ENCODE results near the gene NSD1.
A peak's percentile ranks its signal among the peaks of the same experiment; 100 is the strongest.

Gene NSD1

GRCh38 chr5:177113566-177114424, 19.8 kb upstream of the NSD1 start:
- no peak overlapping the region for H3K27ac ChIP-seq (ENCODE audit: low read depth, low read length)
- H3K9me3 ChIP-seq (ENCODE audit: control insufficient read depth, insufficient read depth, low read length) = no peaks in the 10 kb centered on the region
- peaks cover 5% of the 10 kb centered on the region; the same call in 1 of the 2 replicates for H3K27me3 ChIP-seq (ENCODE audit: control insufficient read depth, insufficient read depth, low read length)
- H3K4me3 ChIP-seq (ENCODE audit: low read depth, low read length) = no peak overlapping the region
- no peaks in the 10 kb centered on the region for H3K4me1 ChIP-seq (ENCODE audit: control insufficient read depth, insufficient read depth, low read length)
- no peaks in the 10 kb centered on the region for H3K36me3 ChIP-seq (ENCODE audit: control insufficient read depth, insufficient read depth, low read length)
- H3K9ac ChIP-seq (ENCODE audit: low read depth, low read length) = no peak overlapping the region

GRCh38 chr5:177116631-177117373, 16.8 kb upstream of the NSD1 start:
- Histone ChIP-seq H3K36me3 (ENCODE audit: control insufficient read depth, insufficient read depth, low read length) (no peaks in the 10 kb centered on the region), H3K4me3 (ENCODE audit: low read depth, low read length) (no peak overlapping the region), H3K27me3 (ENCODE audit: control insufficient read depth, insufficient read depth, low read length) (peaks cover 5% of the 10 kb centered on the region; the same call in 1 of the 2 replicates), H3K9me3 (ENCODE audit: control insufficient read depth, insufficient read depth, low read length) (no peaks in the 10 kb centered on the region), H3K4me1 (ENCODE audit: control insufficient read depth, insufficient read depth, low read length) (no peaks in the 10 kb centered on the region), H3K9ac (ENCODE audit: low read depth, low read length) (peak overlapping the region; percentile 5; the same call in 1 of the 2 replicates), H3K27ac (ENCODE audit: low read depth, low read length) (no peak overlapping the region)

GRCh38 chr5:177117441-177118045, 16.0 kb upstream of the NSD1 start:
- no peaks in the 10 kb centered on the region for H3K4me1 ChIP-seq (ENCODE audit: control insufficient read depth, insufficient read depth, low read length)

GRCh38 chr5:177122566-177122965, 11.0 kb upstream of the NSD1 start:
- Histone ChIP-seq H3K4me1 (ENCODE audit: control insufficient read depth, insufficient read depth, low read length) (peaks cover 2% of the 10 kb centered on the region; the same call in 1 of the 2 replicates), H3K27ac (ENCODE audit: low read depth, low read length) (no peak overlapping the region), H3K4me3 (ENCODE audit: low read depth, low read length) (no peak overlapping the region), H3K9ac (ENCODE audit: low read depth, low read length) (no peak overlapping the region), H3K27me3 (ENCODE audit: control insufficient read depth, insufficient read depth, low read length) (no peaks in the 10 kb centered on the region), H3K9me3 (ENCODE audit: control insufficient read depth, insufficient read depth, low read length) (no peaks in the 10 kb centered on the region), H3K36me3 (ENCODE audit: control insufficient read depth, insufficient read depth, low read length) (no peaks in the 10 kb centered on the region)

More at GRCh38 chr5:177117441-177118045, 16.0 kb upstream of the NSD1 start:
- no peak overlapping the region for H3K4me3 ChIP-seq (ENCODE audit: low read depth, low read length)
- H3K27me3 ChIP-seq (ENCODE audit: control insufficient read depth, insufficient read depth, low read length) = peaks cover 5% of the 10 kb centered on the region; the same call in 1 of the 2 replicates
- H3K36me3 ChIP-seq (ENCODE audit: control insufficient read depth, insufficient read depth, low read length) = no peaks in the 10 kb centered on the region
- H3K9me3 ChIP-seq (ENCODE audit: control insufficient read depth, insufficient read depth, low read length) = no peaks in the 10 kb centered on the region
- H3K9ac ChIP-seq (ENCODE audit: low read depth, low read length) = no peak overlapping the region
- no peak overlapping the region for H3K27ac ChIP-seq (ENCODE audit: low read depth, low read length)

- H3K27ac ChIP-seq (ENCODE audit: low read depth, low read length) = no peak overlapping the region
- H3K4me1 ChIP-seq (ENCODE audit: control insufficient read depth, insufficient read depth, low read length) = peaks cover 2% of the 10 kb centered on the region; the same call in 1 of the 2 replicates
- no peaks in the 10 kb centered on the region for H3K36me3 ChIP-seq (ENCODE audit: control insufficient read depth, insufficient read depth, low read length)
- H3K9me3 ChIP-seq (ENCODE audit: control insufficient read depth, insufficient read depth, low read length) = no peaks in the 10 kb centered on the region
- no peak overlapping the region for H3K4me3 ChIP-seq (ENCODE audit: low read depth, low read length)
- H3K27me3 ChIP-seq (ENCODE audit: control insufficient read depth, insufficient read depth, low read length) = no peaks in the 10 kb centered on the region
- H3K9ac ChIP-seq (ENCODE audit: low read depth, low read length) = no peak overlapping the region
Measured at GRCh38 chr5:177123789-177124485, 9.6 kb upstream of the NSD1 start.

GRCh38 chr5:177124486-177124991, 9.0 kb upstream of the NSD1 start:
- Histone ChIP-seq H3K9me3 (ENCODE audit: control insufficient read depth, insufficient read depth, low read length) (no peaks in the 10 kb centered on the region), H3K36me3 (ENCODE audit: control insufficient read depth, insufficient read depth, low read length) (no peaks in the 10 kb centered on the region), H3K27me3 (ENCODE audit: control insufficient read depth, insufficient read depth, low read length) (no peaks in the 10 kb centered on the region), H3K27ac (ENCODE audit: low read depth, low read length) (no peak overlapping the region), H3K4me3 (ENCODE audit: low read depth, low read length) (no peak overlapping the region), H3K4me1 (ENCODE audit: control insufficient read depth, insufficient read depth, low read length) (peaks cover 2% of the 10 kb centered on the region; the same call in 1 of the 2 replicates), H3K9ac (ENCODE audit: low read depth, low read length) (no peak overlapping the region)

- H3K9ac ChIP-seq (ENCODE audit: low read depth, low read length) = no peak overlapping the region
- H3K4me3 ChIP-seq (ENCODE audit: low read depth, low read length) = no peak overlapping the region
- H3K36me3 ChIP-seq (ENCODE audit: control insufficient read depth, insufficient read depth, low read length) = no peaks in the 10 kb centered on the region
- H3K27me3 ChIP-seq (ENCODE audit: control insufficient read depth, insufficient read depth, low read length) = no peaks in the 10 kb centered on the region
- no peak overlapping the region for H3K27ac ChIP-seq (ENCODE audit: low read depth, low read length)
- H3K9me3 ChIP-seq (ENCODE audit: control insufficient read depth, insufficient read depth, low read length) = no peaks in the 10 kb centered on the region
- peaks cover 12% of the 10 kb centered on the region for H3K4me1 ChIP-seq (ENCODE audit: control insufficient read depth, insufficient read depth, low read length)
Measured at GRCh38 chr5:177126771-177127170, 6.8 kb upstream of the NSD1 start.

- Histone ChIP-seq H3K9me3 (ENCODE audit: control insufficient read depth, insufficient read depth, low read length) (no peaks in the 10 kb centered on the region), H3K27me3 (ENCODE audit: control insufficient read depth, insufficient read depth, low read length) (no peaks in the 10 kb centered on the region), H3K4me1 (ENCODE audit: control insufficient read depth, insufficient read depth, low read length) (peaks cover 12% of the 10 kb centered on the region), H3K9ac (ENCODE audit: low read depth, low read length) (no peak overlapping the region), H3K36me3 (ENCODE audit: control insufficient read depth, insufficient read depth, low read length) (no peaks in the 10 kb centered on the region), H3K27ac (ENCODE audit: low read depth, low read length) (no peak overlapping the region), H3K4me3 (ENCODE audit: low read depth, low read length) (no peak overlapping the region)
Measured at GRCh38 chr5:177128551-177128981, 5.0 kb upstream of the NSD1 start.

- Histone ChIP-seq H3K4me1 (ENCODE audit: control insufficient read depth, insufficient read depth, low read length) (peaks cover 19% of the 10 kb centered on the region), H3K9ac (ENCODE audit: low read depth, low read length) (no peak overlapping the region)
Measured at GRCh38 chr5:177130211-177131018, 3.2 kb upstream of the NSD1 start.

GRCh38 chr5:177131019-177131320, 2.6 kb upstream of the NSD1 start:
- H3K4me3 ChIP-seq (ENCODE audit: low read depth, low read length) = 0 out of 2 replicates have a peak overlapping the region, but pooled peaks have one; percentile 76
- peaks cover 25% of the 10 kb centered on the region for H3K4me1 ChIP-seq (ENCODE audit: control insufficient read depth, insufficient read depth, low read length)
- H3K9ac ChIP-seq (ENCODE audit: low read depth, low read length) = peak overlapping the region; percentile 94; the same call in 1 of the 2 replicates
- no peaks in the 10 kb centered on the region for H3K9me3 ChIP-seq (ENCODE audit: control insufficient read depth, insufficient read depth, low read length)
- no peak overlapping the region for H3K27ac ChIP-seq (ENCODE audit: low read depth, low read length)
- peaks cover 12% of the 10 kb centered on the region for H3K36me3 ChIP-seq (ENCODE audit: control insufficient read depth, insufficient read depth, low read length)
- H3K27me3 ChIP-seq (ENCODE audit: control insufficient read depth, insufficient read depth, low read length) = no peaks in the 10 kb centered on the region

More at GRCh38 chr5:177130211-177131018, 3.2 kb upstream of the NSD1 start:
- no peaks in the 10 kb centered on the region for H3K9me3 ChIP-seq (ENCODE audit: control insufficient read depth, insufficient read depth, low read length)
- peaks cover 7% of the 10 kb centered on the region for H3K36me3 ChIP-seq (ENCODE audit: control insufficient read depth, insufficient read depth, low read length)
- no peak overlapping the region for H3K27ac ChIP-seq (ENCODE audit: low read depth, low read length)
- no peak overlapping the region for H3K4me3 ChIP-seq (ENCODE audit: low read depth, low read length)
- H3K27me3 ChIP-seq (ENCODE audit: control insufficient read depth, insufficient read depth, low read length) = no peaks in the 10 kb centered on the region

Measured in HUES48 (cell line).